ENCODE measurements around the gene CCDC186. TPM values are rescaled to one million over a fixed set of nuclear protein-coding genes. Genes with fewer than 3 reads are reported as not detected.

Gene CCDC186
- total RNA-seq, 1 experiment from 2014 or later, result 32.7 TPM

GRCh38 chr10:114110174-114110972 lies 63.6 kb downstream of the CCDC186 start (continued):
- TF ChIP-seq ZNF425 (CRISPR knock-in tag; conservative IDR thresholded peaks at IDR 0.05) (no peak), HMGXB4 (CRISPR knock-in tag; IDR thresholded peaks at IDR 0.05) (no peak), ZNF416 (CRISPR knock-in tag; IDR thresholded peaks at IDR 0.05) (no peak), SP1 (CRISPR knock-in tag; conservative IDR thresholded peaks at IDR 0.05) (no peak), EMX1 (CRISPR knock-in tag; IDR thresholded peaks at IDR 0.05) (no peak), SMAD4 (CRISPR knock-in tag; IDR thresholded peaks at IDR 0.05) (no peak)
- TF ChIP-seq, protein P1, sequence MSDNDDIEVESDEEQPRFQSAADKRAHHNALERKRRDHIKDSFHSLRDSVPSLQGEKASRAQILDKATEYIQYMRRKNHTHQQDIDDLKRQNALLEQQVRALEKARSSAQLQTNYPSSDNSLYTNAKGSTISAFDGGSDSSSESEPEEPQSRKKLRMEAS (CRISPR knock-in tag; IDR thresholded peaks at IDR 0.05), result no peak

GRCh38 chr10:114103284-114103683 lies 70.7 kb downstream of the CCDC186 start:
- Mint-ChIP-seq H3K9me3 (no peaks in the 10 kb centered on the region), H3K4me1 (peaks cover 10% of the 10 kb centered on the region), H3K27me3 (ENCODE audit: low read depth) (peaks cover 37% of the 10 kb centered on the region), H3K4me3 (no peak overlapping the region), H3K36me3 (no peaks in the 10 kb centered on the region), H3K27ac (no peak overlapping the region)
- TF ChIP-seq E2F4 (CRISPR knock-in tag; IDR thresholded peaks at IDR 0.05; ENCODE audit: borderline replicate concordance, low read depth), result no peak
- no peak for TF ChIP-seq FOXK1 (CRISPR knock-in tag; IDR thresholded peaks at IDR 0.05)
- no peak for TF ChIP-seq MXD4 (CRISPR knock-in tag; IDR thresholded peaks at IDR 0.05; ENCODE audit: borderline replicate concordance)
- TF ChIP-seq, protein P2, sequence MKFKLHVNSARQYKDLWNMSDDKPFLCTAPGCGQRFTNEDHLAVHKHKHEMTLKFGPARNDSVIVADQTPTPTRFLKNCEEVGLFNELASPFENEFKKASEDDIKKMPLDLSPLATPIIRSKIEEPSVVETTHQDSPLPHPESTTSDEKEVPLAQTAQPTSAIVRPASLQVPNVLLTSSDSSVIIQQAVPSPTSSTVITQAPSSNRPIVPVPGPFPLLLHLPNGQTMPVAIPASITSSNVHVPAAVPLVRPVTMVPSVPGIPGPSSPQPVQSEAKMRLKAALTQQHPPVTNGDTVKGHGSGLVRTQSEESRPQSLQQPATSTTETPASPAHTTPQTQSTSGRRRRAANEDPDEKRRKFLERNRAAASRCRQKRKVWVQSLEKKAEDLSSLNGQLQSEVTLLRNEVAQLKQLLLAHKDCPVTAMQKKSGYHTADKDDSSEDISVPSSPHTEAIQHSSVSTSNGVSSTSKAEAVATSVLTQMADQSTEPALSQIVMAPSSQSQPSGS (CRISPR knock-in tag; IDR thresholded peaks at IDR 0.05; ENCODE audit: borderline replicate concordance, low read depth), result no peak
- no peak for TF ChIP-seq ZBTB43 (CRISPR knock-in tag; IDR thresholded peaks at IDR 0.05)
- TF ChIP-seq SMAD3 (CRISPR knock-in tag; IDR thresholded peaks at IDR 0.05; ENCODE audit: borderline replicate concordance), result no peak
- no peak for TF ChIP-seq NR1H2 (CRISPR knock-in tag; IDR thresholded peaks at IDR 0.05)
- no peak for TF ChIP-seq PRDM15 (CRISPR knock-in tag; IDR thresholded peaks at IDR 0.05)
- no peak for TF ChIP-seq RELA (CRISPR knock-in tag; IDR thresholded peaks at IDR 0.05; ENCODE audit: borderline replicate concordance)
- POLR2A ChIA-PET, result no interaction called here
- no peak for DNase-seq (ENCODE audit: low spot score)
- CTCF ChIA-PET, result interaction anchor here (0.5 to 1.5 kb wide), 4 partner anchors 90 to 398 kb away, joined by 3 to 7 read pairs (median 3); no protein-coding TSS in a partner anchor
- ATAC-seq, result no peak
